Hematopoietic multipotent progenitor cell treated with erythropoietin and hydrocortisone succinate and interleukin-3 and kit ligand, for 8 days (in vitro differentiated cells): ENCODE results near the gene ZMPSTE24.
"Not testable (repeated sequence)": the region's sequence is repeated elsewhere in the genome, so short reads cannot be mapped to it uniquely, and the experiment has no call there.

Source experiments
- DNase-seq: peaks from one replicate; pipeline ENCODE4 v3.0.0-alpha.2; 2015

Gene ZMPSTE24

GRCh38 chr1:40257688-40258444 is at the start of gene ZMPSTE24:
Gene ZMPSTE24 (plus strand): TSS chr1:40258236. CDS start chr1:40258272, 36 bp downstream.
- peak; percentile 98 for DNase-seq

DNA sequence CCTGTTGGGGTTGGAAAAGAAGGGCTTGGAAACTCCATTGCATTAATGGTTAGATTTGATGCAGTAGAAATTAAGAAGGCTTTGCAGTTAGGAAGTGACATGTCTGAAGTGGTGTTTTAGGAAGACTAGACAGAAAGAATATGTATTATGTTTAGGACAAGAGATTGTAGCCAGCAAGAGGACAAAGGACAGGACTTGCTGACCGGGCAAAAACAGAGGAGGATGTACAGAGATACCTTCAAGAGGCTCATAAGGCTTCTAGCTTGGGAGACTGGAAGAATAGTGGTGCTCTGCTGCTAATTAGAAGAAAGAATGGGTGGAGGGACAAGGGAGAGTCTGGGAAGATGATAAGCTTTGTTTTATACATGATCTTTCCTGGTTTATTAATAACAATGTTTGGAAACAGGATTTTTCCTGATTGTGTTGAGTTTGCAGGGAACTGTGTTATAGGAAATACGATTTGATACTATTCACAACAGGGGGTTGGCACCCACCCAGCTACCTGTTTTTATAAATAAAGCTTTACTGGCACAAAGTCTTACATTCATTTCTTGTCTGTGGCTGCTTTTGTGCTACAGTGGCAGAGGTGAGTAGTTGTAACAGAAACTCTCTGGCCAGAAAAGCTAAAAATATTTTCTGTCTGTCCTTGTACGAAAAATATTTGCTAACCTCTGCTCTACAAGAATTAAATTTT is 47.4 kb upstream of the ZMPSTE24 start:
- no peak for DNase-seq

GRCh38 chr1:40218333-40218732 is 39.7 kb upstream of the ZMPSTE24 start:
- DNase-seq = no peak

DNA sequence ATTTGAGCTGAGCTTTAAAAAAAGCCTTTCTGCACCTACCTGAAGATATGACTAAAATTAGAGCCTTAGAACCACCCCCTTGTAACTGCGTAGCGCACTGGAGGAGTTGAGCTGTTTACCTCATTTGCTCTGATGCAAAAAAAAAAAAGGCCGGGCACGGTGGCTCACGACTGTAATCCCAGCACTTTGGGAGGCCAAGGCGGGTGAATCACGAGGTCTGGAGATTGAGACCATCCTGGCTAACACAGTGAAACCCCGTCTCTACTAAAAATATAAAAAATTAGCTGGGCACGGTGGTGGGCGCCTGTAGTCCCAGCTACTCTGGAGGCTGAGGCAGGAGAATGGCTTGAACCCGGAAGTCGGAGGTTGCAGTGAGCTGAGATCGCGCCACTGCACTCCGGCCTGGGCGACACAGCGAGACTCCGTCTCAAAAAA is 36.5 kb upstream of the ZMPSTE24 start:
- DNase-seq = not testable (repeated sequence)

DNA sequence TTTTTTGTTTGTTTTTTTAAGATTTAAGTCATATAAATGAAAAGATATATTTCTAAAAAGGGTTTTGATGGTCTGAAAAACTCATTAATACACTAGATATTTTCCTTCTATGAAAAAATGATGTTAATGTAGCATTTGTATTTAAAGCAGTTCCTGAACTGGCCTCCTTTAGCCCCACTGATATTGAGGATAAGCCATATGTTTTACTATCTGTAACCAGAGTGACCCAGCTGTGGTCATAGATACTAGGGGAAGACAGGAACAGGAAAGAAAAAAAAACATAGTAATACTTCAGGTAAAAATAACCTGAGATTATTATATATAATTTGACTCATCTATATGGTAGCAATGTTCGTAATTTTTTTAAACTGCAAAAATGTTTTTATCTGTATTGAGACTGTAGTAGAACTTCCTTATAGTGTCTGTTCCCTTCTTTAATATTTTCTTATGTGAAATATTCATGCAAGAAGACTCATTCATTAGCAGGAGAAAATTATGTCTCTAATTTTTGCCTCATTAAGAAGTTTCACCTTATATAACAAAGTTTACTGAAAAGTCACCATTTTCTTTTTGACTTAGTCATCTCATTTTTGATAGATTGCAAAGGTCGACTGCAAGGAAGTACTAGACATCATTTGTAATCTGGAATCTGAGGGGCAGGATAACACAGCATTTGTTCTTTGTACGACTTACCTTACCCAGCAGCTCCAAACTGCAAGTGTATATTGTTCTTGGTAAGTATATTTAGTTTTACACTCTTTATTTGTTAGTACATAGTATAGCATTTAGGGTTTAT is 35.9 kb upstream of the ZMPSTE24 start:
- DNase-seq = peak; percentile 70

DNA sequence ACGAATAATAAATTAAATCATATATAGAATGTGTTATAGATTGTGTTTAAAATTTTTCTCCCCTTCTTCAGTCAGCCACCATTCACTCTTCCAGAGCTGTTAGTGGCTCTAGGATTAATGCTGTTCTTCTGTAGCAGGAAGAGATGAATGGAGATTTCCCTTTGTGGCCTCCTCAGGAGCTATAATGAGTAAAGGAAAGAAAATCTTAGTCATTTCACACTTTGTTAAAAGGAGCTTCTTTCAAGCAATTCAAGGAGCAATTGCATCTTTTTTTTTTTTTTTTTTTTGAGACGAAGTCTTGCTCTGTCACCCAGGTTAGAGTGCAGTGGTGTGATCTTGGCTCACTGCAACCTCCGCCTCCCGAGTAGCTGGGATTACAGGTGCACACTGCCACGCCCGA is 34.0 kb upstream of the ZMPSTE24 start:
- no peak for DNase-seq

GRCh38 chr1:40226192-40226591 is 31.8 kb upstream of the ZMPSTE24 start:
- DNase-seq = no peak

- no peak for DNase-seq
Measured at GRCh38 chr1:40232444-40232843, 25.6 kb upstream of the ZMPSTE24 start.

- DNase-seq = no peak
Measured at GRCh38 chr1:40239626-40240025, 18.4 kb upstream of the ZMPSTE24 start.

DNA sequence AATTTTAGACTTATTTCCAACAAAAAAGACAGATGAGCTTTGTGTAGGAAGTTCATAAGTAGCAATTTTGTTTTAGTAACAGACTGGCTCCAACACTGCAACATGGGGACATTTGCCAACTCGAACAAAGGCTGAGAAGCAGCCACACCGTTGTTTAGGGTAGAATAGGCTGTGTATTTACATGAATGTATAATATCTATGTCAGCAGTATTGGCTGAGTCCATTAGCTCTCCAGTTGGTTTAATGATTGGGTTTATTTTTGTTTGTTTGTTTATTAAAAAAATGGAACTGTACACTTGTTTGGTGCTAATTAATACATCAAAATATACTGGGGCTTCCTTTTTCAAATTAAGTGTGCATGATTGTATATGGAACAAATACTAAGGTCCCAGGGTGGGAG is 17.6 kb upstream of the ZMPSTE24 start:
- no peak for DNase-seq

DNA sequence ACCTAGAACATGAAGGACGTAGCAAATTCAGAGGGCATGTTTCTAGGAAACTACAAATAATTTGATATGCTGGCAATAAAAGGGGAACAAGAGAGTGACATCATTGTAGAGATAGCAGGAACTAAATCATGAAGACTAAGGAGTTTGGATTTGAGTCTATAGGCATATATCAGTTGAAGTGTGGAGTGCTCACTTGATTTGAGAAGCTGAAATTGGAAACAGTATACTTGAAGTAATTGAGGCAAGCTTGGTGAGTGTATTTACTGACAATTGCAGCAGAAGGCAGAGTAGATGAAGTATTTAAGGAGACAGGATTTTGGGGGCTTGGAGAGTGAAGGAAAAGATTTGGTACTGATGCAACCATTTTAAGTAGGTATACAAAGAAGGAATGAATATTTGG is 16.7 kb upstream of the ZMPSTE24 start:
- DNase-seq = no peak

DNA sequence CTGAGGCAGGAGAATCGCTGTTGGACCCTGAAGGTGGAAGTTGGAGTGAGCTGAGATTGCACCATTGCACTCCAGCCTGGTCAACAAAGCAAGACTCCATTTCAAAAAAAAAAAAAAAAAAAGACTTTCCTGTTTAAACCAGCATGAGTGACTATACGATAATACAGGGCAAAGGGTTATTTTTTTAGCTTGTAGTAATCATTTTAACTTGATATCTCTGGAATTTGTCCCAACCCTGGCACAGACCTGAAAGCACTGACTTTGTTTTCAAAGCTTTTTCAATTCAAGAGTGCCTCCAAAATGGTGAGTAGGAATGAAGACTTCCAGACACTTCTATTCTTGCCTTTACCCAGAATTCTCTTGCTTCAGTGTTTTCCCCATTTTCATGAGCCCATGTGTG is 14.7 kb upstream of the ZMPSTE24 start:
- DNase-seq = no peak

DNA sequence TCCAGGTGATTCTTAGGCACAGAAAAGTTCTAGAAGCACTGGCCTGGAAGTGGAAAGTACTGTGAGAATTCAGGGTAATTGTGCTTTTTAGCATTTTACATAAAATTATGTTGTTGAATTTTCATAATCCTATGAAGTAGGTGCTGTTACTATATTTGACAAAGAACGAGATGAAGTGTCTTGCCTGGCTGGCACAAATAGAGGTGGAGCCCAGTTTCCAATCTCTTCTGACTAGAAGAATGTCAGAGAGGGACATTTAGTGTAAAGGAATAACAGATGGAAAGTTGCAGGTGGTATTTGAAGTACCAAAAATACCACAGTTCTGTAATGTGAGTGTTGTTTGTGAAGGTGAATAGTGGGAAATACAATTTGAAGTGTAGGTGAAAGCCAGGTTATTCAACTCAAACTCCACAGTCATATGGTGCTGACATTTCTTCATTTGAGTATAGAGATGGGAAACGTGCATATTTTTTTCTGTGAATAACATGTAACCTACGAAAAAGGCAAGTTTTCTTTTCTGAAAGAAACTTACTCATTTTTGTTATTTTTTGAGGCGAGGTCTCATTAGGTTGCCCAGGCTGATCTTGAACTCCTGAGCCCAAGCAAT is 13.8 kb upstream of the ZMPSTE24 start:
- DNase-seq = no peak

- peak; percentile 89 for DNase-seq
Measured at GRCh38 chr1:40245686-40246085, 12.3 kb upstream of the ZMPSTE24 start.

- no peak for DNase-seq
Measured at GRCh38 chr1:40247655-40248054, 10.4 kb upstream of the ZMPSTE24 start, which contains the start of gene TMCO2. Gene TMCO2 (plus strand): TSS chr1:40247937. CDS start chr1:40247994, 57 bp downstream.

GRCh38 chr1:40248412-40248811 is 9.6 kb upstream of the ZMPSTE24 start:
- peak; percentile 84 for DNase-seq

- no peak for DNase-seq
Measured at GRCh38 chr1:40251456-40251855, 6.6 kb upstream of the ZMPSTE24 start.

- DNase-seq = no peak
Measured at GRCh38 chr1:40252601-40253000, 5.4 kb upstream of the ZMPSTE24 start.

- no peak for DNase-seq
Measured at GRCh38 chr1:40255231-40255630, 2.8 kb upstream of the ZMPSTE24 start.

DNA sequence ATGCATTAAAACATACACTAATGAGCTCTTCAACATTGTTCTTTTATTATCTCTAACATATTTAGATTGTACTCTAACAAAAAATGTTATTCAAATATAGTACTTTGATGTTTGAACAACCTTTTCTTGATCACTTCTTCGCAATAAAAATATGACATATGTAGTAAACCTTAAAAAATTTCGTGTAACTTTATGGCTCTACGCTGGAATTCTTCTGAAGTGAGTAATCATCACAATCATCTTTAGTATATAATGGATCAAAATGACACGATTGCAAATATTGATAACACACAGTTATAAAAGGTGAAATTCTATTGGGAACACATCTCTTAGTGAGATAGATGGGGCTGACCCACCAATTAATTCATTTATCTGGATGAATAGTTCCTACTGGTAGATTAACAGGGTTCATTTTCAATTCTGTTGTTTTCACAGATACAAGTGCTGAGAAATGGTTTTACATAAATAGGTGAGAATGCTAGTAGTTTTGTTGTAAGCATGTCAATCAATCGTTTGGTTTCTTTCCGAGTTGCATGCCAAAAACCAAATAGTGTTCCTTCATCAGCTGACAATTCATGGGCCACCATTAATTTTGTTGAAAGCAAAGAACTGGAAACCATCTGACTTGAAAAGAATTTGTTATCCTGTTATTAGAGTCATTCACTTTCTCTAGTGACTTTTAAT is 1.5 kb upstream of the ZMPSTE24 start:
- peak; percentile 37 for DNase-seq

DNA sequence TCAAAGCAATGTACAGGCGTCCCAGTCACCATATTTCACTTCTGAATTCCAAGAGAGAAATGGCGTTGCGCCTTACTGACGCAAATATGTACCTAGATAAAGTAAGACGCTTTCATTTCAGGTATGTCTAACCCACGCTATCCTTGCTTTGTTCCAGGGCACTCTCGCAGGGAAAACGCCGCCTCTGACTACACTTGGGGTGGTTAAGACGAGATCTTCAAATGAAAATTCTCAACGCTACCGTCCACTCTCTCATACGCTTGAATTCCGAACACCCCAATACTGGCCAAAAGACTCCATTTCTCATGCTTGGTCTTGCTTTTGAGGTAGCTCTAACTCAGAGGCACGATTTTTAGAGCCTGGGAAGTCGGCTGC is 736 bp upstream of the ZMPSTE24 start:
- no peak for DNase-seq

GRCh38 chr1:40258445-40258769 is 371 bp downstream of the ZMPSTE24 start:
- DNase-seq = peak; percentile 40

DNA sequence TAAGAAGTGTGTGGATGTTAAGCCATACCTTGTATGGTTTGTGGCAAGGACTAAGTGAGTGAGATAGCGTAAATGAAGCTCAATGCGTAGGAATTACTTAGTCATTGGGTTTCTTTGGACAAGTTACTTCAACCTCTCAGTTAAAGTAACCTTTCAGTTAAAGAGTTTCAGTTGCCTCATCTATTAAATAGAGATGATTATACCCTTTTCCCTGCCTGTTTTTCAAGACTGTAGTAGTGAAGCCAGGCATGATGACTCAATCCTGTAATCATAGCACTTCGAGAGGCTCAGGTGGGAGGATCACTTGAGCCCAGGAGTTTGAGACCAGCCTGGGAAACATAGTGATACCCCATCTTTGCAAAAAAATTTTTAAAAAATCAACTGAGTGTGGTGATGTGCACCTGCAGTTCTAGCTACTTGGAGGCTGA is 6.3 kb downstream of the ZMPSTE24 start:
- no peak for DNase-seq
